GM19468 (cell line): ENCODE results near the gene OSBPL7.
A peak's percentile ranks its signal among the peaks of the same experiment; 100 is the strongest.

ENCODE experiments used
- ATAC-seq: cut with Tn5 transposase; IDR thresholded peaks from one replicate; pipeline ENCODE4 v1.9.1; 2021; ENCODE audit warnings: mild to moderate bottlenecking, moderate library complexity, moderate number of reproducible peaks; ENCODE audit not compliant: unreplicated experiment; ENCODE audit errors: extremely low read depth

Gene OSBPL7

GRCh38 chr17:47850373-47850691, 28.7 kb upstream of the OSBPL7 start:
- ATAC-seq: no peak

DNA sequence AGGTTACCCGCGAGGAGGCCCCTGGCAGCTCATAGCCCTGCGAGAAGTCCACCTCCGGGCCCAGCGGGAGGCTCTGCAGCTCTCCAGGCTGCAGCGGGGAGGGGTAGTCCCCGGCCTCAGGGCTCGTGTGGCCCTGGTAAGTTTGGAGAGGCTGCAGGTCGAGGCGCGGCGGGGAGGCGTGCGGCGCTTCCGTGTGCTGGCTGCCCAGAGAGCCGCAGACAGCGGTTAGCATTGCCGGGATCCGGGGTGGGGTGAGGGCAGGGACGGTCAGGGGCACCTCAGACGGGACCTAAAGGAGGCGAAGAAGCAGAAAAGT, 26.6 kb upstream of the OSBPL7 start:
- no peak for ATAC-seq

GRCh38 chr17:47847341-47848197, 26.0 kb upstream of the OSBPL7 start:
- ATAC-seq: no peak

DNA sequence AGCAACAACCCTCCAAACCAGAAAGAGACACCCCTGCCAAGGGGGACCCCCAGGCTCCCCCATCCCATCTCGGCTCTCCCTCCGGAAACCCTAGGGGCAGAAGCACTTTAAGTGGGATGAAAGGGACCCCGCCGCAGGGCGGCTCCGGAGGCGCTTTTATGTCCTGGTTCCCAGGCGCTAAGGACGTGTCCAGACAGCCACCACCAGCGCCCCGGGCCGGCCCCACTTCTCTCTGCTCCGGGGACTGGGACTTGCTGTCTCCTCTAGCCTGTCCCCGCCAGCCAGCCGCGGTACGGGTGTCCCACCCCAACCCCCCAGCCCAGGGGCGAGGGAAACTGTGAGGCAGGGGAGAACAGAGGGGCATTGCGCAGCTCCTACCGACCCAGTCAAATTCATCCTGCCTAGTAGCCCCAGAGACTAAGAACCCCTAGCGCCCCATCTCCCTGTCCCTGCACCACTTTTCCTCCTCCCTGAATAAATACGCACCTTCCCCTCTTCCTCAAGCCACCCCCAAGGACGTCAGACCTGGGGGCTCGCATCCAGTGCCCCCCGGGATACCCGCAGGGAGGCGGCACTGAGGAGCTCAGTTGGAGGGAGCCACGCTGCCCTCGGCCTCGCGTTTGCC, 25.2 kb upstream of the OSBPL7 start:
- ATAC-seq: no peak

DNA sequence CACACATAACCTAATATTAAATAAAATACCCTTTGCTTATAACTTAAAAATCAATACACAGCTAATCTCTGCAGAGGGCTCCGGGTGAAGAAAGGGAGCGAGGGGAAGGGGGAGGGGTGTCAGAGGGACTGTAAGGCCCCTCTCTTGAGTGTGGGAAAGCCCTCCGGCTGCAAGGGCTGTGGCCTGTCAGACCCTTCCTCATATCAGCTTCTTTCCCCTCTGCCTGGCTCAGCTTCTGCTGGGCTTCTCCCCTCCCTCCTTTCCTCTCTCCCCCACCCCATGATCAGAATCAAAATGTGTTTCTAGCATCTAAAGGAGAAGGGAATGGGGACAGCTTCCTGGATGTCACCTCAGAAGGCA, 24.1 kb upstream of the OSBPL7 start:
- no peak for ATAC-seq

DNA sequence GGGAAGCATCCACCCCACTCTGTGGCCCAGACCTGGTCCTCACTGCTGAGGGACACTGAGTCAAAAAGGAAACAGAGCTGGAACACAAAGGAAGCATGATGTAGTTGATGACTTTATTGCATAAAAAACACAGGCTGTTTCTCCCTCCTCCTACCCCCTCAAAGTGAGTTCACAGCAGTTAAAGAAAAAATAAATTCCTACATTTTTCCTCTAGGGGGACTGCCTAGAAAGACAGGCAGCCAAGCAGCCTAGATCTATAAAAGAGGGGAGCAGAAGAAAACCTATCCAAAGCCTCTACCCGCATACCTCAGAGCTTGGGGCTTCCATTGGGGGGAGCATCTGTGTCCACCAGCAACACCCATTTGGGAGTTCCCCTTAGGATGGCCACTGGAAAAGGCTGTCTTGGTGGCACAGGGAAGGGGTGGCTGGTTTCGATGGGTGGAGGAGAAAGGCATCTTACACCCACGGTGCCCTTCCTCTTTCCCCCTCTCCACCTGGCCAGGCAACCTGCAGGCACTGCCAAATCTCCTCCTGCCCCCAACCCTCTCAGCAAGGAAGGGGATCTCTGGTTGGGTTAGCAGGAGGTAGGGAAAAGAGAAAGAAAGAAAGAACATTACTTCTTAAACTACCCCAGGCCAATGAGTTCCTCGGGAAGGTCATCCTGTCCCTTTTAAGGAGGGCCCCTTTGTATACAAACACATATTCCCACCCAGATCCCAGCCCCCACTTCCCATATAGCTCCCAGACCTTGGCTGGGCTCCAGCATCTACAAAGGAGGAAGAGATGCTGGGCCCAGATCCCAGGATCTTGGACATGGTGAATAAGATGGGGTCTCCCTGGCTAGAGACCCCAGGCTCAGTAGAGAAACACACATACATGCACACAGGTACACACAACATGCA, 23.5 kb upstream of the OSBPL7 start:
- ATAC-seq: no peak

DNA sequence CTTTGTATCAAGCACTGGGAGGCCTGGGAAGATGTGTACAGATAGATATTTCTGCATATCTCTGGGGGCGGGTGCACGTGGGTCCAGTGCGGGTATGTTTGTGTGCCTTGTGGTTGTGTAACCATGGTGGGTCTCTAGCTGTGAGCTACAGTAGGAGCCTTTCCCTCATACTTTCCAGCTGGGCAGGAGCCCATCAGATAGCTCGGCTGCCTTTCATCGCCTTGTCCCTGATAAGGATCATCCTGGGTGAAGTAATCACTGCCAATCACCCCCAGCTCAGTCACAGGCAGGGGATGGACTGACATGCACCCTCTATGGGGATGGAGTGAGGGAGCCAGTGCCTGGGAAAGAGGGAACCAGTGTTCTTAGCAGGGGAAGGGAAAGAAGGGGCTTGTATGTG, 22.6 kb upstream of the OSBPL7 start:
- ATAC-seq: no peak

DNA sequence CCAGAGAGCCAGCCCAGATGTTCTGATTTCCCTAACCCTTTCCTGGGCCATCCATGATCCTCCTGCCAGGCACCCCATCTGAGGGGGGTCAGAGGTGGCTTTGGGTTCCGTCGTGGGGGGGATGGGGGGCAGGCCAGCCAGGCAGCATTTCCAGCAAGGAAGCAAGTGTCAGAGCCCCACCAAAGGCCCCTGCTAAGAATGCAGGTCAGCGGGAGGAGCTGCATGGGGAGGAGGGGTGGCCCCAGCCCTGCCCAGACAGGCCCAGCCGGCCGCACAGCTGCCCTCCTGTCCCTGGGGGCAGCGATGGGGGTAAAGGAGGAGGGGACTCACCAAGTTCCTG, 21.8 kb upstream of the OSBPL7 start:
- no peak for ATAC-seq

- no peak for ATAC-seq
Measured at GRCh38 chr17:47841488-47842291, 20.1 kb upstream of the OSBPL7 start.

DNA sequence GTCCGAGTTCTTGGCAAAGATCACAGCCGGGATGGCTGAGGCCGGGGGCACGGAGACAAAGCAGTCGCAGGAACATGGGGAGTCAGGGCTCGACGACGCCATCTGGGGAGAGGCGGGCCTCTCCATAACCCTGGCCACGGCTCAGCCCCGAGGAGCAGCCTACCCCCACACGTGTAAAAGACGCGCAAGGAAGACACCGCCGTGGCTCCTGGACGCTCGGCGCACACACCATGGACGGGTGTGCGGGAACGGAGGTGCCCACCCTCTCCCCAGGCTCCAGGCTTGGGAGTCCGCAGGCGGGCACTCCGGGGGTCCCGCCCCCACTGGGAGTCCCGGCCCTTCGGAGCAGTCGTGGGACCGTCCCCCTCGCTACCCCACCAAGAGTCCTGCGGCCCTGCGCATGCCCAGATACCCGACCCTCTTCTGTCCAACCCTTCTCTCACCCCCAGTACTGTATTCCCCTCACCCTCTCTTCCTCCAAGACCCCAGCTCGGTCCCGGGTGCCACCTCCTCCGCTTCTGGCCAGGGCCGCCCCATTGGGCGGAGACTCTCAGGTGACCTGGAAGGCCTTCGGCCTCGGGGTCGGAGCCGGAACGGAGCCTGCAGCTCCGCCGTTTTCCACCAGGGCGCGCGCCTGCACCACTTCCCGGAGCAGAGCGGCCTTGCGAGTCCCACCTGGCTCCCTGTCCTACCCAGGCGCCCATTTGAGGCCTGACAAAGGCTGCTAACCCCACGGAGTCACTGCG, 19.3 kb upstream of the OSBPL7 start, which contains the start of gene SCRN2:
Gene SCRN2 (minus strand): TSS at position 532 of the 746 bp plus-strand sequence. CDS start 430 bp downstream, at position 102.
- peak; percentile 57 for ATAC-seq

- ATAC-seq: no peak
Measured at GRCh38 chr17:47840001-47840741, 18.6 kb upstream of the OSBPL7 start.

DNA sequence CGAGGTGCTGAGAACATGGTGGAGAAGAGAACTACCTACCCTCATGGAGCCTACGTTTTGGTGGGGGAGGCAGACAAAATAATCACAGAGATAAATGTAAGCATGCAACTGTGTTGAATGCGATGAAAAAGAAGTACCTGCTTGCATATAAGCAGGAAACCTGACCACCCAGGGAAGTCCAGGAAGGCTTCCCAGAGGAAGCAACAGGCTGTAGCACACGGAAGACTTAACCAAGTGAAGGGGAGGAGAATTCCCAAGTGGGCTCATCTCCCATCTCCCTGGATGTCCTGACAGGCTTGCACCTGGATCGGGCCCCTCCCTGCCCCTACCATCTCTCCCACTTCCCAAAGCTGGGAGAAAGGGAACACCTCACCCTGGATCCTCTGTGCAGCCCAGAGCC, 17.5 kb upstream of the OSBPL7 start:
- no peak for ATAC-seq

- ATAC-seq: no peak
Measured at GRCh38 chr17:47838636-47839035, 17.0 kb upstream of the OSBPL7 start.

DNA sequence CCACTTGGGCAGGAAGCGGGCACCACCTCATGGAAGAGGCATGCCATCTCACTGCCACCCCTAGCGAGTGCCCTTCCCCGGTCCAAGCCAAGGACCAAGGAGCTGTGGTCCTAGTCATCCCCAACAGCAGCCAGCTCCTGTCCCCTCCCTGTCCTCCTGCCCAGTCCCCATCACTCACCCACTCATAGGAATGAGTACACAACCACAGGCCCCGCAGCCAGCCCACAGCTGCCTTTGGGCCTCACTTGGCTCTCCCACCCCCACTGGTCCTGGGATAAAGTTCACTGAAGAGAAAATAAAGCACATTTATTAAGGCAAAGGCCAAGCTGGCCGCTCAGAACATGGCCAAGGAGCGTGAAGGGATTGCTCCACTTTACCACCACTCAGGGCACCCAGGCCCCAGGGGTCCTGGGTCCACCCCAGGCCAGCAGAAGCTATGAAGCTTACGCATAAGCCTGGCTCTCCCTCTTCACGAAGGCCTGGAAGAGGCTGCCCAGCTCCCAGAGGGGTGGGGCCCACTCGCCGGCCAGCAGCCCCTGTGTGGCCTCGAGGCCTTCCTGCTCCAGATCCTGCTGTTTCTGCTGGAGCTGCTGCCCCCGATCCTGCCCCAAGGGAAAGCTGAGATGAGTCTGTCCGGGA, 15.9 kb upstream of the OSBPL7 start:
- no peak for ATAC-seq

DNA sequence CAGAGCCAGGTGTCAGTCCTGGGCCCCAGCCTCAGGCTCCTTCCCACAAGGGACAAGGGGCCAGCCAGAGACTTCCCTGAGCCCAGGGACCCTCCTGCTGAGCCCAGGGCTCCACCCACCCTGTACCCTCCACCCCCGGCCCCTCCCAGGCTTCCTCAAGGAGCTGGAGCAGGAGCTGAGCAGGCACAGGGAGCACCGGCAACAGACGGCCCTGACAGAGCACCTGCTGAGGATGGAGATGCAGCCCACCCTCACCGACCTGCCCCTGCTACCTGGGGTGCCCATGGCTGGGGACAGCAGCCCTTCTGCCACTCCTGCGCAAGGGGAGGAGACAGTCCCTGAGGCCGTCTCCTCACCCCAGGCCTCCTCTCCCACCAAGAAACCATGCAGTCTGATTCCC, 15.0 kb upstream of the OSBPL7 start:
- no peak for ATAC-seq

- ATAC-seq: no peak
Measured at GRCh38 chr17:47834756-47835155, 13.2 kb upstream of the OSBPL7 start.

GRCh38 chr17:47831934-47832327, 10.3 kb upstream of the OSBPL7 start:
- no peak for ATAC-seq
